Stimulated activated naive CD8-positive, alpha-beta T cell treated with anti-CD3 and anti-CD28 coated beads, Interleukin-15, amount 100 ng/mL, for 72 hours (primary cell): ENCODE measurements around the gene ARL9.
"Not testable (repeated sequence)": the region's sequence is repeated elsewhere in the genome, so short reads cannot be mapped to it uniquely, and the experiment has no call there.

ENCODE experiments used
- ATAC-seq: fragments of 150-1000 bp; cut with Tn5 transposase; 2 replicates; pipeline ENCODE4 v1.10.0; 2021; ENCODE audit warnings: mild to moderate bottlenecking, moderate library complexity
- DNase-seq, 2 donors: peaks; one replicate each; pipeline ENCODE4 v3.0.0; 2021 to 2022
- H3K27ac Mint-ChIP-seq, 2 donors: one replicate each; pipeline ENCODE4 v1.8.0; 2022; ENCODE audit warnings: mild to moderate bottlenecking in 2 of 2, mixed read lengths in 2 of 2, moderate library complexity in 2 of 2
- H3K27me3 Mint-ChIP-seq: one replicate; pipeline ENCODE4 v1.8.0; 2022; ENCODE audit warnings: mixed read lengths
- H3K4me1 Mint-ChIP-seq: one replicate; pipeline ENCODE4 v1.8.0; 2022; ENCODE audit warnings: mild to moderate bottlenecking, mixed read lengths
- H3K4me3 Mint-ChIP-seq, 2 donors: one replicate each; pipeline ENCODE4 v1.8.0; 2022; ENCODE audit warnings: mild to moderate bottlenecking in 2 of 2, mixed read lengths in 2 of 2, moderate library complexity in 1 of 2
- H3K9me3 Mint-ChIP-seq, 2 donors: one replicate each; pipeline ENCODE4 v1.8.0; 2022; ENCODE audit warnings: mixed read lengths in 2 of 2

Gene ARL9, protein sequence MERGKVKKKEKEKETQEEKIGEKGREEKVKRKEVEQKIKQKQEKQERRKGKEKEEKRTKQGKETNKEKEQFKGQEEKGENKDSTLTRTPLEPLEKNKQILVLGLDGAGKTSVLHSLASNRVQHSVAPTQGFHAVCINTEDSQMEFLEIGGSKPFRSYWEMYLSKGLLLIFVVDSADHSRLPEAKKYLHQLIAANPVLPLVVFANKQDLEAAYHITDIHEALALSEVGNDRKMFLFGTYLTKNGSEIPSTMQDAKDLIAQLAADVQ

DNA sequence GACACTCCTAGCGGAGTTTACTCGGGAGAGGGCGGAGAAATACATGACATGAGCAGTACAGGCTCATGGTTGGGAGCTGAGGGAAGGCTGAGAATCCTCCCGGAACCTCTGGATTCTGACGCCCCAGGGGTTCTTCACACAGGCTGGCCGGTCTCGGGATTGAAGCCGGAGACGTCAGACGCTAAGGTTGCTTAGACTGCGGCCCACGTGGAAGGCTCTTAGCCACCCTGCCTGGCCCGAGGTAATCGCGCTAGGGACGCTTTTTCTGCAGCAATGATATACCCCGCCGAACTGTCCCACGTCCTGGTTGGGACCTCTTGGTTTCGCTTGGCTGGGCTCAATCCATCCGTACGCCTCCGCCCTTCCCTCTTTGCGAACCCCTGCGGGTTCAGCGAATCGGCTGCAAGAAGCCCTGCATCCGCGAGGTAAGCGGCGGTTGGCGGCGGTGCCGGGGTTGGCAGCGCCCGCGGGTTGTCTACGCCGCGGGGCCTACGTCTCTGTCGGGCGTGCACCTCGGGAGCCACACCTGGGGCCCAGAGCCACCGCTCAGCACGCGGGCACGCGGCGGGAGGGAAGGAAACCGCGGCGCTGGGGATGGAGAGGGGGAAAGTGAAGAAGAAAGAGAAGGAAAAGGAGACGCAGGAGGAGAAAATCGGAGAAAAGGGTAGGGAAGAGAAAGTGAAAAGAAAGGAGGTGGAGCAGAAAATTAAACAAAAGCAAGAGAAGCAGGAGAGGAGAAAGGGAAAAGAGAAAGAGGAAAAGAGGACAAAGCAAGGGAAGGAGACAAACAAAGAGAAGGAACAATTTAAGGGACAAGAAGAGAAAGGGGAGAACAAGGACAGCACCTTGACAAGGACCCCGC lies at the start of gene ARL9:
Gene ARL9 (plus strand): TSS at position 523 of the 862 bp plus-strand sequence. CDS start 72 bp downstream, at position 595.
- Mint-ChIP-seq H3K4me3 (peak within 1 kb of the TSS; percentile 85 to 87), H3K27ac (peak within 1 kb of the TSS; percentile 71 to 79), H3K27me3 (no peaks in the 10 kb centered on the region), H3K4me1 (peaks cover 23% of the 10 kb centered on the region), H3K9me3 (no peaks in the 10 kb centered on the region)
- DNase-seq (peak; percentile 56 to 71), ATAC-seq (peak; percentile 95)

DNA sequence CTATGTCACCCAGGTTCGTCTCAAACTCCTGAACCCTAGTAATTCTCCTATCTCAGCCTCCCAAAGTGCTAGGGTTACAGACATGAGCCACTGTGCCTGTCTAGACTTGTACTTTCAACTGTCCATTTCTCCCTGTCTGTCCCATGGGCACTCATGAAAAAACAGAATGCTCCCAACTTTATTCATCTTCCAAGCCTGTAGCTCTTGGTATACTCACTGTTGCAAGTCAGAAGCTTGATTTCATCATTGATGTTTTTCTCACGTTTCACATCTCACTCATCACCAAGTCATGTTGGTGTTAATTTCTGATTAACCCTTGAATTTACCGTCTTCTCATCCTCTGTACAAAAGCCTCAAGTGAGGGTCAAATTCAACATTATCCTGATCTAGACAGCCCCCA lies 45.5 kb upstream of the ARL9 start:
- Mint-ChIP-seq H3K27ac (peak overlapping the region; percentile 86 to 95), H3K27me3 (no peaks in the 10 kb centered on the region), H3K4me1 (peaks cover 40% of the 10 kb centered on the region), H3K9me3 (no peaks in the 10 kb centered on the region), H3K4me3 (no peak overlapping the region)
- ATAC-seq, result no peak
- no peak for DNase-seq

GRCh38 chr4:56462157-56462556 lies 43.4 kb upstream of the ARL9 start:
- ATAC-seq (no peak), DNase-seq (no peak)
- Mint-ChIP-seq H3K4me3 (no peak overlapping the region), H3K9me3 (no peaks in the 10 kb centered on the region), H3K27ac (peak overlapping the region in 1 of 2 donors; percentile 14), H3K4me1 (peaks cover 38% of the 10 kb centered on the region), H3K27me3 (no peaks in the 10 kb centered on the region)

GRCh38 chr4:56463711-56464110 lies 41.9 kb upstream of the ARL9 start:
- DNase-seq, result no peak
- no peak overlapping the region for H3K4me3 Mint-ChIP-seq
- ATAC-seq, result no peak
- no peaks in the 10 kb centered on the region for H3K9me3 Mint-ChIP-seq
- no peaks in the 10 kb centered on the region for H3K27me3 Mint-ChIP-seq
- peaks cover 40% of the 10 kb centered on the region for H3K4me1 Mint-ChIP-seq
- no peak overlapping the region for H3K27ac Mint-ChIP-seq

GRCh38 chr4:56464581-56464980 lies 41.0 kb upstream of the ARL9 start:
- ATAC-seq (no peak), DNase-seq (no peak)
- Mint-ChIP-seq H3K27me3 (no peaks in the 10 kb centered on the region), H3K4me3 (peak overlapping the region in 1 of 2 donors; percentile 5), H3K9me3 (no peaks in the 10 kb centered on the region), H3K27ac (no peak overlapping the region), H3K4me1 (peaks cover 47% of the 10 kb centered on the region)

GRCh38 chr4:56465599-56466295 lies 39.8 kb upstream of the ARL9 start:
- H3K4me3 Mint-ChIP-seq, result peak overlapping the region; percentile 94 to 99
- H3K9me3 Mint-ChIP-seq, result no peaks in the 10 kb centered on the region
- H3K4me1 Mint-ChIP-seq, result peaks cover 45% of the 10 kb centered on the region
- ATAC-seq (no peak), DNase-seq (no peak)
- H3K27me3 Mint-ChIP-seq, result no peaks in the 10 kb centered on the region
- H3K27ac Mint-ChIP-seq, result peak overlapping the region; percentile 97 to 100

GRCh38 chr4:56466296-56466761 lies 39.3 kb upstream of the ARL9 start:
- Mint-ChIP-seq H3K4me1 (peaks cover 45% of the 10 kb centered on the region), H3K4me3 (peak overlapping the region; percentile 94 to 99), H3K27ac (peak overlapping the region; percentile 97 to 100)
- ATAC-seq (peak; percentile 62), DNase-seq (peak in 1 of 2 donors; percentile 20)
- not testable (repeated sequence) for H3K27me3 Mint-ChIP-seq, H3K9me3 Mint-ChIP-seq

DNA sequence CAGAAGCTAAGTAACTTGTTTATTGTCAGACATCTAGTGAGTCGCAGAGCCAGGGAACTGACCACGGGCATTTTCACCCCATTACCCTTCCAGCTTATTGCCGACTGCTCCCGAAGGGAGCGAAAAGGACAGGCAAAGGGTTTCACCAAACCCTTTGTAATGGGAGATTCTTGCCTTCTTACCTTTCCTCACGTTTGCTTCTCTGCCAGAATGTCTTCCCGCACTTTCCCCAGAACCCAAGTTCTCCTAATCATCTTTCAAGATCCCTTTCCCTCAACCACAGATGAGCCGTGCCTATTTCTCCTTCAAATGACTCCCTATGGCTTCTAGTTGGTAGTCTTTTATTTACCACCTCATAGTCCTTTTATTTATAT lies 38.7 kb upstream of the ARL9 start:
- Mint-ChIP-seq H3K27ac (peak overlapping the region; percentile 97 to 100), H3K4me1 (peaks cover 44% of the 10 kb centered on the region), H3K27me3 (no peaks in the 10 kb centered on the region), H3K4me3 (peak overlapping the region; percentile 94 to 99), H3K9me3 (no peaks in the 10 kb centered on the region)
- DNase-seq (no peak), ATAC-seq (no peak)

DNA sequence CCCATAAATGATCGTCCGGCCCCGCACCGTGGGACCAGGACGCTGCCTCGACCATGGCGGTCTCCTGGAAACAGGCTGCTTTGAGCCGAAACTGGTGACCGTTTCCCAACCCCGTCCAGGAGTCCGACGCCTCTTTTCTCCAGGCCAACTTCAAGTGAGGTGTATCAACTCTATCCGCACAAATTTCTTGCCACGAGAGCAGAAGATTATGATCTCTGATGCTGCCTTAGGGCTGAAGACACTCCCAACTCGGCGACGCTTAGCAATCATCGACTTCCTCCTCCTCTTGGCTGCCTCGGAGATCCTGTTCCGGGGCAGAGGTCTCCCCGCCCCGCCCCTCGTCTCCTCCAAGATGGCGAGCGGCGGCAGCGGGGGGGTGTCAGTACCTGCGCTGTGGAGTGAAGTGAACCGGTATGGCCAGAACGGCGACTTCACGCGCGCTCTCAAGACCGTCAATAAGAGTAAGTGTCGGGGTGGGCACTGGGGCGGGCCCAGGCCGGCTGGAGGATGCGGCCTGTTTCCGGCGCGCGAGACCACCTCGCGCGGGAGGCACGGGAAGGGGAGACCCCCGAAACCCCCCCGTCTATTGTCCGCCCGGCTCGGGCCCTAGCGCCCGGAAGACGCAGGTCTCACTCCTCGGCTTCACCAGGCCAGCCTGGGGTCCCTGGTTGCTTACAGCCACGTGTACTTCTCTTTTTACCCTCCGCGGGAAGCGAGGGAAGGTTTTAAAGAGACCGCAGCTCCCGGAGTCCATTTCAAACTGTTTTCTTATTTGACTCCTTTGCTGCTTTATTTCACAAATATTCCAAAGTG lies 38.1 kb upstream of the ARL9 start, which contains the start of gene SRP72:
Gene SRP72 (plus strand): TSS at position 334 of the 813 bp plus-strand sequence. CDS start 19 bp downstream, at position 353.
- Mint-ChIP-seq H3K27ac (peak within 1 kb of the TSS; percentile 97 to 100), H3K4me1 (peaks cover 40% of the 10 kb centered on the region), H3K27me3 (no peaks in the 10 kb centered on the region), H3K9me3 (no peaks in the 10 kb centered on the region), H3K4me3 (peak within 1 kb of the TSS; percentile 94 to 99)
- ATAC-seq, result peak; percentile 96
- peak; percentile 82 to 88 for DNase-seq

DNA sequence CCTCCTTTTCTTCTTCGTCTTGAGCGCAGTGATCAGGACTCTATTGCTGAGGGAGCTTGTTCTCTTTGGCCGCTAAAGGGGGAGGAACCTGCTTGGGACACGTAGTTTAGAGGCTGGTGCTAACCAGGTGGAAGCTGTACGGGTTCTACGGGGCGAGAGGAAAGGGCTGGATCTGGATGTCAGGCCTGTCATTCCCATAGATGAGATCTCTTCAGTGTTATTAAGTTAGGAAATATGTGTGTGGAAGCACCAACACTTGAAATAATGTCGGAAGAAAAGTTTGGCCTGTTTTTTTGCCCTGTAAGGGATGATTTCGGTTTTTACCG lies 37.5 kb upstream of the ARL9 start:
- H3K9me3 Mint-ChIP-seq, result no peaks in the 10 kb centered on the region
- peak overlapping the region; percentile 94 to 99 for H3K4me3 Mint-ChIP-seq
- H3K27ac Mint-ChIP-seq, result peak overlapping the region; percentile 97 to 100
- peaks cover 40% of the 10 kb centered on the region for H3K4me1 Mint-ChIP-seq
- ATAC-seq, result peak; percentile 64
- DNase-seq, result peak in 1 of 2 donors; percentile 24
- H3K27me3 Mint-ChIP-seq, result no peaks in the 10 kb centered on the region

DNA sequence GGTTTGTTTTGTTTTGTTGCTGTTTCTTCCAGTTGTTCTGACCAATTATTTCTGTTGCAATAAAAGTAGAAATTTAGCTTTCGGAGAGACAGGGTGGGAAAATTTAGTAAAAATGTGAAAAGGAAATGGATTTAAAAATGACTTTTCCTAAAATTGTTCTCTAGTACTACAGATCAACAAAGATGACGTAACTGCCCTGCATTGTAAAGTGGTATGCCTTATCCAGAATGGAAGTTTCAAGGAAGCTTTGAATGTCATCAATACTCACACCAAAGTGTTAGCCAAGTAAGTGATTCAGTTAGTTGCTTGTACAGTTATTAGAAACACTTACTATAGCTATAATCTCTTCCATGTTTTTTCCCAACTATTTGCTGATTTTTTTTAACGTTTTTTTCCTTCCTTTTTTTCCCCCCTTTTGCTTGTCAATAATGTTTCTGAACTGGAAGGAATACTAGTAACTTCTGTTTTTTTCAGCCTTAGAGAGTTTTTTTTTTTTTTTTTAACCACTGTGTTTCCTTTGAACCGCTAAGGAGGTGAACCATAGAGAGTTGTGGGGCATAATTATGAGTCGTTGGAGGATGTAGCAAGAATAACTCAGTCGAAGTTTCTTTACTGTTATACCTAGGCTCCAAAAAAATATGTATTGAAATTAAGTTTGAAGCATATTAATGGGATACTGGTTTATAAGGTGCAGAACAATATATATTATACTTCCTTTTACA lies 35.9 kb upstream of the ARL9 start:
- Mint-ChIP-seq H3K4me3 (peak overlapping the region; percentile 50 to 94), H3K27ac (peak overlapping the region; percentile 24 to 81), H3K4me1 (peaks cover 33% of the 10 kb centered on the region), H3K9me3 (no peaks in the 10 kb centered on the region), H3K27me3 (no peaks in the 10 kb centered on the region)
- ATAC-seq, result no peak
- no peak for DNase-seq

- no peak overlapping the region for H3K4me3 Mint-ChIP-seq
These were observed 29.7 kb upstream of the ARL9 start for GRCh38 chr4:56475917-56476316.

DNA sequence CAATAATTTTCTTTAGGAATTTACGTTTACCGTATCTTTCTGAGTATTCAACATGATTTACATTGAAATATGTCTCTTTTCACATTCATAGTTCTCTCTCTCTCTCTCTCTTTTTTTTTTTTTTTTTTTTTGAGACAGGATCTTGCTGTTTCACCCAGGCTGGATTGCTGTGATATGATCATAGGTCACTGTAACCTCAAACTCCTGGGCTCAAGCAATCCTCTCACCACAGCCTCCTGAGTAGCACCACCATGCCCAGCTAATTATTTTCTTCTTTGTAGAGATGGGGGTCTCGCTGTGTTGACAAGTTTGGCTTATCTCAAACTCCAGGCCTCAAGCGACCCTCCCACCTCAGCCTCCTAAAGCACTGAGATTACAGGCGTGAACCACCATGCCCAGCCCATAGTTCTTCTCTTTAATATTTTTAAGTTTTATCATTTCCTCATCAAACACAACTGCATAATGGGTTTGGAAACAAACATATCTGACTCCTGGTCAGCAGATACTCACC lies 28.3 kb upstream of the ARL9 start:
- no peaks in the 10 kb centered on the region for H3K9me3 Mint-ChIP-seq
- H3K4me1 Mint-ChIP-seq, result no peaks in the 10 kb centered on the region
- H3K4me3 Mint-ChIP-seq, result no peak overlapping the region
- ATAC-seq (no peak), DNase-seq (no peak)
- H3K27ac Mint-ChIP-seq, result peak overlapping the region in 1 of 2 donors; percentile 74
- H3K27me3 Mint-ChIP-seq, result no peaks in the 10 kb centered on the region

More at GRCh38 chr4:56475917-56476316, 29.7 kb upstream of the ARL9 start:
- Mint-ChIP-seq H3K4me1 (no peaks in the 10 kb centered on the region), H3K27me3 (no peaks in the 10 kb centered on the region), H3K27ac (no peak overlapping the region), H3K9me3 (no peaks in the 10 kb centered on the region)
- DNase-seq (no peak), ATAC-seq (no peak)

DNA sequence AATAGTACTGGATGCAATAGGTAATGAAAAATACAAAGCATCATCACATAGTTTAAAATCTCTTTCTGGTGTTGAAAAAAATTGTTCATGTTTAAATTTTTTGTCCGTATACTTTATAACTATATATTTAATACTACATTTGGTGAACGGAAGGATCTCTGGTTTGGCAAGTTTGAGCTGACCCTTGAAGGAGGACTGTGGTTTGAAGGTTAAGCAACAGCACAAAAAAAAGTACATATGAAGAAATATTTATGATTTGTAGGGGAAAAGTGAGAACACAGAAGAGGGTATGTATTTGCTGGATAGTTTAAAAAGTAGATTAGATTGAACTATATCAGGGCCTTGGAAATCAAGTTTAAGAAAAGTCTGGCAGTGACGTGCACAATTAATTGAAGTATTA lies 24.9 kb upstream of the ARL9 start:
- ATAC-seq (no peak), DNase-seq (no peak)
- H3K27ac Mint-ChIP-seq, result no peak overlapping the region
- no peaks in the 10 kb centered on the region for H3K9me3 Mint-ChIP-seq
- no peak overlapping the region for H3K4me3 Mint-ChIP-seq
- H3K27me3 Mint-ChIP-seq, result no peaks in the 10 kb centered on the region
- H3K4me1 Mint-ChIP-seq, result no peaks in the 10 kb centered on the region
